G401.6 (cell line): ENCODE measurements around the gene TMIGD3.

Experiments
- FAIRE-seq: peaks from 2 replicates; lab custom pipeline; 2012; peaks lifted over from hg19 to GRCh38; lab: Jason Lieb, UNC

TMIGD3 gene

GRCh38 chr1:111507411-111508201 lies 4.2 kb upstream of the TMIGD3 start:
- no peak for FAIRE-seq

- FAIRE-seq = no peak
Observed at GRCh38 chr1:111506561-111506960, 3.1 kb upstream of the TMIGD3 start.

- FAIRE-seq = no peak
Observed at GRCh38 chr1:111505641-111506119, 2.2 kb upstream of the TMIGD3 start.

GRCh38 chr1:111504097-111504496 lies 664 bp upstream of the TMIGD3 start:
- FAIRE-seq = no peak

GRCh38 chr1:111501645-111502044 lies 1.8 kb downstream of the TMIGD3 start:
- no peak for FAIRE-seq

- FAIRE-seq = no peak
Observed at GRCh38 chr1:111499026-111499785, 4.2 kb downstream of the TMIGD3 start.

GRCh38 chr1:111497592-111497991 lies 5.8 kb downstream of the TMIGD3 start:
- FAIRE-seq = no peak

- FAIRE-seq = no peak
Observed at GRCh38 chr1:111496398-111496797, 7.0 kb downstream of the TMIGD3 start.

- no peak for FAIRE-seq
Observed at GRCh38 chr1:111491070-111491469, 12.4 kb downstream of the TMIGD3 start.

GRCh38 chr1:111490220-111490619 lies 13.2 kb downstream of the TMIGD3 start:
- FAIRE-seq = no peak

- FAIRE-seq = no peak
Observed at GRCh38 chr1:111489604-111490003, 13.8 kb downstream of the TMIGD3 start.

- no peak for FAIRE-seq
Observed at GRCh38 chr1:111488669-111489068, 14.8 kb downstream of the TMIGD3 start.

GRCh38 chr1:111487133-111487532 lies 16.3 kb downstream of the TMIGD3 start:
- no peak for FAIRE-seq

GRCh38 chr1:111486431-111486830 lies 17.0 kb downstream of the TMIGD3 start:
- no peak for FAIRE-seq

GRCh38 chr1:111484391-111485026 lies 18.9 kb downstream of the TMIGD3 start:
- FAIRE-seq = no peak

GRCh38 chr1:111483876-111484275 lies 19.6 kb downstream of the TMIGD3 start:
- FAIRE-seq = no peak

- no peak for FAIRE-seq
Observed at GRCh38 chr1:111483166-111483565, 20.3 kb downstream of the TMIGD3 start.

- no peak for FAIRE-seq
Observed at GRCh38 chr1:111481387-111482221, 21.8 kb downstream of the TMIGD3 start.

GRCh38 chr1:111480674-111481073 lies 22.8 kb downstream of the TMIGD3 start:
- FAIRE-seq = no peak

GRCh38 chr1:111476761-111477309 lies 26.6 kb downstream of the TMIGD3 start:
- FAIRE-seq = no peak

GRCh38 chr1:111476214-111476613 lies 27.2 kb downstream of the TMIGD3 start:
- no peak for FAIRE-seq

GRCh38 chr1:111475701-111476100 lies 27.7 kb downstream of the TMIGD3 start:
- no peak for FAIRE-seq
